Caco-2 (cell line): ENCODE results near the gene AKT2. TPM values are rescaled to one million over a fixed set of nuclear protein-coding genes. Genes with fewer than 3 reads are reported as not detected.
A peak's percentile ranks its signal among the peaks of the same experiment; 100 is the strongest.

Experiments
- BruUV-seq: library from RNA; stranded (reverse); fragments of 400-500 nt; replicated peaks from 2 replicates; lab custom pipeline; 2021; lab: Mats Ljungman, UMichigan
- CTCF ChIA-PET: fragments of 300-600 bp; sonication (Branson Sonifier 250); formaldehyde crosslinking; loops from one replicate; lab custom pipeline; 2022; ENCODE audit warnings: antibody characterized with exemption; lab: Charles Lee
- POLR2A ChIA-PET: fragments of 300-600 bp; sonication (Branson Sonifier 250); formaldehyde crosslinking; loops from one replicate; lab custom pipeline; 2022; ENCODE audit warnings: antibody characterized with exemption; lab: Charles Lee
- DNase-seq, 2 experiments: peaks; one replicate each; pipeline versions ENCODE4 v3.0.0 to v3.0.0-alpha.2; 2020 to 2022
- H3K27me3 ChIP-seq: replicated peaks from 2 replicates; pipeline ENCODE4 v1.6.0; 2011; ENCODE audit warnings: low read length; ENCODE audit not compliant: control insufficient read depth, insufficient read depth
- H3K36me3 ChIP-seq: 2 replicates; pipeline ENCODE4 v1.5.1; 2011; ENCODE audit warnings: low read length; ENCODE audit not compliant: control insufficient read depth, insufficient read depth
- H3K4me1 ChIP-seq: fragments of 250-450 bp; sonication (Bioruptor Pico); 2 replicates; pipeline ENCODE4 v1.5.1; 2020; ENCODE audit warnings: mild to moderate bottlenecking
- H3K4me3 ChIP-seq: 2 replicates; pipeline ENCODE4 v1.5.1; 2011; ENCODE audit warnings: low read depth, mild to moderate bottlenecking, control low read depth, low read length
- H3K9me3 ChIP-seq: fragments of 250-450 bp; sonication (Bioruptor Pico); 2 replicates; pipeline ENCODE4 v1.5.1; 2020; ENCODE audit warnings: mild to moderate bottlenecking, moderate library complexity
- H3K27ac Mint-ChIP-seq: one replicate; pipeline ENCODE4 v1.8.0; 2022; ENCODE audit warnings: mixed read lengths; ENCODE audit not compliant: unreplicated experiment
- H3K27me3 Mint-ChIP-seq: one replicate; pipeline ENCODE4 v1.8.0; 2022; ENCODE audit warnings: mixed read lengths; ENCODE audit not compliant: insufficient read depth, unreplicated experiment
- H3K36me3 Mint-ChIP-seq: one replicate; pipeline ENCODE4 v1.8.0; 2022; ENCODE audit warnings: mild to moderate bottlenecking, mixed read lengths; ENCODE audit not compliant: insufficient read depth, unreplicated experiment
- H3K4me1 Mint-ChIP-seq: one replicate; pipeline ENCODE4 v1.8.0; 2022; ENCODE audit warnings: low read depth, mixed read lengths; ENCODE audit not compliant: unreplicated experiment
- H3K4me3 Mint-ChIP-seq: one replicate; pipeline ENCODE4 v1.8.0; 2022; ENCODE audit warnings: mild to moderate bottlenecking, moderate library complexity, mixed read lengths; ENCODE audit not compliant: unreplicated experiment
- H3K9me3 Mint-ChIP-seq: one replicate; pipeline ENCODE4 v1.8.0; 2022; ENCODE audit warnings: mixed read lengths; ENCODE audit not compliant: unreplicated experiment
- CTCF ChIP-seq, 2 experiments: fragments of 200-600 bp in 1 of 2; IDR thresholded peaks; 1 replicate in 1 of 2; 2 replicates in 1 of 2; pipeline versions ENCODE4 v1.5.1 to v1.8.0; 2011 to 2022; ENCODE audit warnings: antibody characterized with exemption in 1 of 2, control low read depth in 1 of 2, inconsistent platforms in 1 of 2, low read depth in 1 of 2, low read length in 1 of 2, mild to moderate bottlenecking in 1 of 2, moderate library complexity in 1 of 2; ENCODE audit not compliant: insufficient read depth in 1 of 2, severe bottlenecking in 1 of 2, unreplicated experiment in 1 of 2
- intact Hi-C: fragments of 100-400 bp; cut with micrococcal nuclease; formaldehyde crosslinking; loops from one replicate; pipeline ENCODE4 v1.10.0; 2022; ENCODE audit not compliant: unreplicated experiment
- total RNA-seq: library from RNA; stranded (reverse); gene quantifications from 2 replicates; pipeline ENCODE4 v1.2.3, GENCODE V29; 2022

AKT2 gene
- total RNA-seq, 1 experiment from 2014 or later: 169 TPM

GRCh38 chr19:40280608-40281221 lies 4.4 kb downstream of the AKT2 start:
- H3K4me1 Mint-ChIP-seq: no peaks in the 10 kb centered on the region
- ChIA-PET CTCF (interaction anchor here (0.6 to 0.7 kb wide), 2 partner anchors 17 to 275 kb away, joined by 3 to 4 read pairs; no protein-coding TSS in a partner anchor), POLR2A (no interaction called here)
- intact Hi-C loops: no loop called here
- BruUV-seq: no TSS peak
- Histone ChIP-seq H3K4me3 (no peak overlapping the region), H3K27me3 (no peaks in the 10 kb centered on the region), H3K9me3 (no peaks in the 10 kb centered on the region), H3K4me1 (peaks cover 6% of the 10 kb centered on the region), H3K36me3 (peaks cover 1% of the 10 kb centered on the region; the same call in 1 of the 2 replicates)
- no peak for DNase-seq
- H3K4me3 Mint-ChIP-seq: no peak overlapping the region
- no peaks in the 10 kb centered on the region for H3K9me3 Mint-ChIP-seq
- TF ChIP-seq CTCF (IDR thresholded peaks at IDR 0.05; ENCODE audit: insufficient read depth in 1 of 2, low read depth in 1 of 2, low read length in 1 of 2, severe bottlenecking in 1 of 2, unreplicated experiment in 1 of 2): no peak
- no peaks in the 10 kb centered on the region for H3K27me3 Mint-ChIP-seq
- peaks cover 13% of the 10 kb centered on the region for H3K36me3 Mint-ChIP-seq
- peak overlapping the region; percentile 37 for H3K27ac Mint-ChIP-seq

- Histone ChIP-seq H3K36me3 (peaks cover 1% of the 10 kb centered on the region; the same call in 1 of the 2 replicates), H3K4me1 (peaks cover 5% of the 10 kb centered on the region; the same call in 1 of the 2 replicates), H3K4me3 (no peak overlapping the region), H3K9me3 (no peaks in the 10 kb centered on the region), H3K27me3 (no peaks in the 10 kb centered on the region)
- POLR2A ChIA-PET: interaction anchor here (0.7 kb wide), 1 partner anchor 42 kb away, joined by 3 read pairs; no protein-coding TSS in a partner anchor
- intact Hi-C loops: no loop called here
- no TSS peak for BruUV-seq
- H3K9me3 Mint-ChIP-seq: no peaks in the 10 kb centered on the region
- DNase-seq: no peak
- peaks cover 13% of the 10 kb centered on the region for H3K36me3 Mint-ChIP-seq
- CTCF ChIA-PET: interaction anchor here (0.6 to 2.0 kb wide), 2 partner anchors 25 to 276 kb away, joined by 4 read pairs; no protein-coding TSS in a partner anchor
- H3K4me1 Mint-ChIP-seq: no peaks in the 10 kb centered on the region
- no peak overlapping the region for H3K4me3 Mint-ChIP-seq
- TF ChIP-seq CTCF (IDR thresholded peaks at IDR 0.05; ENCODE audit: insufficient read depth in 1 of 2, low read depth in 1 of 2, low read length in 1 of 2, severe bottlenecking in 1 of 2, unreplicated experiment in 1 of 2): no peak
- no peaks in the 10 kb centered on the region for H3K27me3 Mint-ChIP-seq
- peak overlapping the region; percentile 37 for H3K27ac Mint-ChIP-seq
Measured at GRCh38 chr19:40279761-40280607, 5.2 kb downstream of the AKT2 start.

- Histone ChIP-seq H3K9me3 (no peaks in the 10 kb centered on the region), H3K36me3 (peaks cover 1% of the 10 kb centered on the region; the same call in 1 of the 2 replicates), H3K27me3 (no peaks in the 10 kb centered on the region), H3K4me1 (peaks cover 5% of the 10 kb centered on the region; the same call in 1 of the 2 replicates), H3K4me3 (no peak overlapping the region)
- Mint-ChIP-seq H3K27me3 (no peaks in the 10 kb centered on the region), H3K27ac (no peak overlapping the region), H3K4me3 (no peak overlapping the region), H3K9me3 (no peaks in the 10 kb centered on the region), H3K4me1 (no peaks in the 10 kb centered on the region), H3K36me3 (peaks cover 13% of the 10 kb centered on the region)
- no peak for TF ChIP-seq CTCF (IDR thresholded peaks at IDR 0.05; ENCODE audit: insufficient read depth in 1 of 2, low read depth in 1 of 2, low read length in 1 of 2, severe bottlenecking in 1 of 2, unreplicated experiment in 1 of 2)
- CTCF ChIA-PET: interaction anchor here (0.6 to 2.0 kb wide), 2 partner anchors 15 to 26 kb away, joined by 3 to 4 read pairs; no protein-coding TSS in a partner anchor
- no peak for DNase-seq
- POLR2A ChIA-PET: interaction anchor here (0.7 kb wide), 1 partner anchor 42 kb away, joined by 3 read pairs; no protein-coding TSS in a partner anchor
- no TSS peak for BruUV-seq
- intact Hi-C loops: no loop called here
Measured at GRCh38 chr19:40279120-40279551, 6.0 kb downstream of the AKT2 start.
